AG09309 (cell line): ENCODE data around the gene LRRC3.

Experiments
- DNase-seq: peaks from one replicate; pipeline ENCODE4 v3.0.0-alpha.2; 2010; ENCODE audit warnings: low read depth
- H3K4me3 ChIP-seq: 2 replicates; pipeline ENCODE4 v1.5.1; 2011; ENCODE audit warnings: mild to moderate bottlenecking, low read depth, low read length, moderate library complexity; ENCODE audit not compliant: control insufficient read depth
- TF ChIP-seq, protein P1 (sequence below): IDR thresholded peaks from 2 replicates; pipeline ENCODE4 v1.5.1; 2011; ENCODE audit warnings: mild to moderate bottlenecking, low read depth, low read length, inconsistent platforms; ENCODE audit not compliant: insufficient read depth, control insufficient read depth; ENCODE audit errors: missing control alignments

The LRRC3 gene

DNA sequence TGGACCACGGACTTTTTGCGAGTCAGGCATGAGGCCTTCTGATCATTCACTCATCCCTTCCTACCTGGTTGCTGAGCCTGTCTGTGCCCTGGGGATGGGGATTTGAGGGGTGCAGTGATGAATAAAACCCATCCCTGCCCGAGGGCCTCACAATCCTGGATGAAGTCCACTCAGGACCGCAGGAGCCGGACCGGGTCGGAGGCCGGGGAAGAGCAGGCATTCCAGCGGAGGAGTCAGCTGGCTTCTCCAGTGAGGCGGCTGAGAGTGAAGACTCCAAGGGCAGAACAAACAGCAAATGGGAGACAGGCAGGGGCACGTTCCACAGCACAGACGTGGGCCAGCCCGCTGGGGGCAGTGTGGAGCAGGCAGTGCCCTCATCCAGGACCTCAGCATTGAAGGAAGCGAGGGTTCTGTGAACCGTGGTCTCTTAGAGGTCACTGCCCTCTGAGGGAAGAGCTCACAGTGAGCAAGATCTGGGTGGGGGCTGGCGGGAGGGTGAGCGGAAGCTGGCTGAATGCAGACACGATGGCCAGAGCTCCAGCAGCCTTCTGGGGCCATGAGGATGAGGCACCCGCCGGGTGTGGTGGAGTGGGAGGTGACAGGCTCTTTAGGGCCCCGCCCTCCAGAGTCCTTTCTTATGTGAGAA lies 10.9 kb upstream of the LRRC3 start:
- TF ChIP-seq, protein P1, sequence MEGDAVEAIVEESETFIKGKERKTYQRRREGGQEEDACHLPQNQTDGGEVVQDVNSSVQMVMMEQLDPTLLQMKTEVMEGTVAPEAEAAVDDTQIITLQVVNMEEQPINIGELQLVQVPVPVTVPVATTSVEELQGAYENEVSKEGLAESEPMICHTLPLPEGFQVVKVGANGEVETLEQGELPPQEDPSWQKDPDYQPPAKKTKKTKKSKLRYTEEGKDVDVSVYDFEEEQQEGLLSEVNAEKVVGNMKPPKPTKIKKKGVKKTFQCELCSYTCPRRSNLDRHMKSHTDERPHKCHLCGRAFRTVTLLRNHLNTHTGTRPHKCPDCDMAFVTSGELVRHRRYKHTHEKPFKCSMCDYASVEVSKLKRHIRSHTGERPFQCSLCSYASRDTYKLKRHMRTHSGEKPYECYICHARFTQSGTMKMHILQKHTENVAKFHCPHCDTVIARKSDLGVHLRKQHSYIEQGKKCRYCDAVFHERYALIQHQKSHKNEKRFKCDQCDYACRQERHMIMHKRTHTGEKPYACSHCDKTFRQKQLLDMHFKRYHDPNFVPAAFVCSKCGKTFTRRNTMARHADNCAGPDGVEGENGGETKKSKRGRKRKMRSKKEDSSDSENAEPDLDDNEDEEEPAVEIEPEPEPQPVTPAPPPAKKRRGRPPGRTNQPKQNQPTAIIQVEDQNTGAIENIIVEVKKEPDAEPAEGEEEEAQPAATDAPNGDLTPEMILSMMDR = no peak
- DNase-seq = no peak
- H3K4me3 ChIP-seq = no peak overlapping the region

DNA sequence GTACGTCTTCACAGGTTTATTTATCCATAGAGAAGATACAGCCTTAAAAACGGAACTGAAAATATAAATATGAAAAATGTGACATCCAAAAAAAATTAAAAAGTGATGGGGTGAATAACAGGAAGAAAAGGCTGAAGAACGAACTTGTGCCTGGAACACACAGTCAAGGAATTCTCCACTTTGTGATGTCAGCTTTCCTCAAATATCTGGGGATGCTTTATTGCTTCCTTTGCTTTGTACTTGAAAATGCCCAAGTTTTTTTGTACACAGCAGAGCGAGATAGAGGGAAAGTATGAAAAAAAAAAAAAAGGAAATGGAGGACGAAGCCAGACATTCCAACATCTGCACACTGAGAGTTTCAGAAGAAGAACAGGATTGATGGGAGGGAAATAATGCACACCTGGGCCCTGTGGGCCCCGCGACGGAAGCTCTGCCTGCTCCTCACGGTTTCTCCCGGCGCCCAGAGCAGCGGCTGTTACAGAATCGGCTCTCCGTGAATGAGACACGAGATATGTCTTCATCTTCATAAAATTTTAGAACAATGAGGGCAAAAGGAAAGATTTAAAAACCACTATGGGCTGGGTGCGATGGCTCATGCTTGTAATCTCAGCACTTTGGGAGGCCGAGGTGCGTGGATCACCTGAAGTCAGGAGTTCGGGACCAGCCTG lies 10.0 kb upstream of the LRRC3 start:
- H3K4me3 ChIP-seq = no peak overlapping the region
- TF ChIP-seq, protein P1 = no peak
- no peak for DNase-seq

DNA sequence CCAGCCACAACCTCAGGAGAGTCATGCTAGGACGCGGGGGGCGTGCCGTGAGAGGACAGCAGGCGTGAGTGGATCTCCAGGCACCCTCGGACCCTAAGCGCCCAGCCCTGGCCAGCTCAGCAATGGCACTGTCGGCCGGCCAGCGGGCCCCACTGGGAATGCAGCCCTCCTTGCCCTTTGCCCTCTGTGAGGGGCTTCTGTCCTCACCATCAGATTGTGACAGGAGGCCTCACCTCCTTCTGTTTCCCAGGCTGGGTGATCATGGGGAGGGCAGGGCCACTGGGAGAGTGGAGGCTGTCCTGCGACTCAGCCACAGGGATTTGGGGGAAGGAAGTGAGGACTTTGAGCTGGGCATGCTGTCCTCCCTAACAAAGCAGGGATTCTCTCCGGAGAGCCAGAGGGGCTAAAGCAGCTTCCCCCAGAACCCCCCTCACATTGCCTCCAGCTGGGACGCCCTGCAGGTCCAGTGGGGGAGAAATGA lies 6.6 kb upstream of the LRRC3 start:
- no peak for DNase-seq
- TF ChIP-seq, protein P1 = no peak
- H3K4me3 ChIP-seq = no peak overlapping the region

DNA sequence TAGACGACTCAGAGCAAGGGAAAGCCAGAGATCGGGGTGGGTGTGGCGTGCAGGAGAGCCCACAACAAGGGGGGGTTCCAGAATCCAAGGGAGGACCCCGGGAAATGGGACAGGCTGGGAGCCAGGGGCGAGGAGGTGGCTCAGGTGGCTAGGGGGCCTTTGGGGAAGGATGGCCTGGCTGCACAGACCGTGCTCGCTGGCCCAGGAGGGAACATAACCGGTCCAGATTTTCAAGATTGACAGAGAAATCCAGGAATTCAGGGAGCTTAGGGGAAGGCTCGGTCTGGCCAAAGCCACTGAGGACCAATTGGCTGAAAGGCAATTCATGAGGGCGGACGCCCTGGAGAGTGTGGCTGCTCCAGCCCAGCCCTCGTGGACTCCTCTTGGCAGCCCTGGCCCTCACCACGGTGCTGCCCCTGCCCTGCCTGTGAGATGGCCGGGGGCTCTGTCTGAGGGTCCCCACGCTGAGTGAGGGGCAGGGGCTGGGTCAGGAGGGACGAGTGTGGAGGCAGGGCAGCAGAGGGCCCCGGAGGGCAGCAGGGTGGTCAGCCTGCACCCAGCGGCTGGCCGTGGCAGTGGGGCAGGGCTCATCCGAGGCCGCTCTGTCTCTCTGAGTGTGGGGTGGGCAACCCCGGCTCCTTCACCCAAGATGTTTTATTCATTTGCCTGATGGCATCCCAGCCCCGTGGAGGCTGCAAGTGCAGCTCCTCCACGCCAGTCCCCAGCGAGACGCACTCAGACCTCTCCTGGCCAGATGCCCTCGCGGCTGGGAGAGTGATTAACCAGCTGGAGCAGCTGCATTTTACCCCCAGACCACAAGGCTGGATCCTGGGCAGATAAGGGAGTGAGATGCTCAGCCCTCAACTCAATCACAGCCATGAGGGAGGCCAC lies 5.6 kb upstream of the LRRC3 start:
- TF ChIP-seq, protein P1 = no peak
- no peak overlapping the region for H3K4me3 ChIP-seq
- no peak for DNase-seq

DNA sequence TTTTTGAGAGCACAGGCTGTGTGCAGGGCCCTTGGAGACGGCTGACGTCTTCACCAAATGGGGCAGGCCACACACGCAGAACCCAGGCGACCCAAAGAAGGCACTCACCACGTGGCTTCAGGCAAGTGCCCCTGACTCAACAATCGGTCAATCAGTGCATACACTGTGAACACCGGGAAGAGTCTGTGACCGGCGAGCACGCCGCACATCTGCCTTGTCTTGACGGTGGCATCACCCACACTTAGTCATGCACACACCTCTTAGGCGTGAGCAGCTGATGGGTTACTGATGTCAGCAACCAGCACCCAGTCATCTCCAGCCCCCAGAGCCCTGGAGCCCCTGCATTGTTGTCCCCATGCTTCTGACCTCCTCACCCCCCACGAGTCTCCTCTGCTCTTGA lies 4.9 kb upstream of the LRRC3 start:
- TF ChIP-seq, protein P1 = no peak
- no peak overlapping the region for H3K4me3 ChIP-seq
- no peak for DNase-seq

DNA sequence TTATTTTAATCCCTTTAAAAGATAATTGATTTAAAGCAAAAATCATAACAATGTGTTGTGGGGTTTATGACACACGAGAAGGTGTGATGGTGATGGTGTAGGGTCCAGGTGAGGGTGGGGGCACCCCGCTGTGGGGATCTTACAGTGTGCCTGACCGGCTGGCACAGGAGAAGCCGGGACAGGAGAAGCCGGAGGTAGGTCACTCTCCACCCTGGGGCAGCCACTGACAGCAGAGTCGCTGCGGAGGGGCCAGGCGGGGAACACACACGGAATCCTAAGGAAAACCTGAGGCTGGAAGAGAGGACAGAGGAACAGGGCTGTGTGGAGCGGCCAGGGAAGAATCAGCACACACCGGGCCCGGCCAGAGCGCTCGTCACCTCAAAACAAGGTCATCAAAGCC lies 4.3 kb upstream of the LRRC3 start:
- no peak for DNase-seq
- TF ChIP-seq, protein P1 = no peak
- H3K4me3 ChIP-seq = no peak overlapping the region
